AG04450 (cell line): Measurements from ENCODE around the gene CIP2A. TPM values are rescaled to one million over a fixed set of nuclear protein-coding genes. Genes with fewer than 3 reads are reported as not detected.

Experiments used
- CTCF ChIA-PET: fragments of 300-600, 350-600 bp; formaldehyde crosslinking; extraction: SDS; loops from one replicate; lab custom pipeline; 2022; ENCODE audit warnings: antibody characterized with exemption, inconsistent platforms; lab: Charles Lee
- POLR2A ChIA-PET: fragments of 350-600 bp; formaldehyde crosslinking; extraction: SDS; loops from one replicate; lab custom pipeline; 2021; ENCODE audit warnings: antibody characterized with exemption, inconsistent platforms; lab: Yijun Ruan, JAX
- DNase-seq: peaks from one replicate; pipeline ENCODE4 v3.0.0-alpha.2; 2011; ENCODE audit warnings: low read depth, low spot score
- H3K27ac ChIP-seq: one replicate; pipeline ENCODE4 v1.5.1; 2012; ENCODE audit warnings: low read depth, low read length, control low read depth
- H3K27me3 ChIP-seq: one replicate; pipeline ENCODE4 v1.6.0; 2012; ENCODE audit warnings: low read length; ENCODE audit not compliant: control insufficient read depth, insufficient read depth
- H3K4me3 ChIP-seq: 2 replicates; pipeline ENCODE4 v1.5.1; 2011; ENCODE audit warnings: mild to moderate bottlenecking, low read depth, low read length, control low read depth
- H3K9me3 ChIP-seq: 2 replicates; pipeline ENCODE4 v1.5.1; 2012; ENCODE audit warnings: low read length; ENCODE audit not compliant: control insufficient read depth, insufficient read depth
- polyA plus RNA-seq: library from polyadenylated mRNA; depleted of rRNA; stranded (reverse); fragments of >200 nt; gene quantifications from 2 replicates; pipeline ENCODE4 v1.2.3, GENCODE V29; 2011
- TF ChIP-seq, protein P1 (sequence below): IDR thresholded peaks from 2 replicates; pipeline ENCODE4 v1.5.1; 2011; ENCODE audit warnings: low read depth, low read length, control low read depth, inconsistent platforms

CIP2A gene
- polyA plus RNA-seq, 1 experiment, result 6.2 TPM

GRCh38 chr3:108554913-108555571 is 34.2 kb downstream of the CIP2A start:
- TF ChIP-seq, protein P1, sequence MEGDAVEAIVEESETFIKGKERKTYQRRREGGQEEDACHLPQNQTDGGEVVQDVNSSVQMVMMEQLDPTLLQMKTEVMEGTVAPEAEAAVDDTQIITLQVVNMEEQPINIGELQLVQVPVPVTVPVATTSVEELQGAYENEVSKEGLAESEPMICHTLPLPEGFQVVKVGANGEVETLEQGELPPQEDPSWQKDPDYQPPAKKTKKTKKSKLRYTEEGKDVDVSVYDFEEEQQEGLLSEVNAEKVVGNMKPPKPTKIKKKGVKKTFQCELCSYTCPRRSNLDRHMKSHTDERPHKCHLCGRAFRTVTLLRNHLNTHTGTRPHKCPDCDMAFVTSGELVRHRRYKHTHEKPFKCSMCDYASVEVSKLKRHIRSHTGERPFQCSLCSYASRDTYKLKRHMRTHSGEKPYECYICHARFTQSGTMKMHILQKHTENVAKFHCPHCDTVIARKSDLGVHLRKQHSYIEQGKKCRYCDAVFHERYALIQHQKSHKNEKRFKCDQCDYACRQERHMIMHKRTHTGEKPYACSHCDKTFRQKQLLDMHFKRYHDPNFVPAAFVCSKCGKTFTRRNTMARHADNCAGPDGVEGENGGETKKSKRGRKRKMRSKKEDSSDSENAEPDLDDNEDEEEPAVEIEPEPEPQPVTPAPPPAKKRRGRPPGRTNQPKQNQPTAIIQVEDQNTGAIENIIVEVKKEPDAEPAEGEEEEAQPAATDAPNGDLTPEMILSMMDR, result no peak
- H3K27ac ChIP-seq, result no peak overlapping the region

DNA sequence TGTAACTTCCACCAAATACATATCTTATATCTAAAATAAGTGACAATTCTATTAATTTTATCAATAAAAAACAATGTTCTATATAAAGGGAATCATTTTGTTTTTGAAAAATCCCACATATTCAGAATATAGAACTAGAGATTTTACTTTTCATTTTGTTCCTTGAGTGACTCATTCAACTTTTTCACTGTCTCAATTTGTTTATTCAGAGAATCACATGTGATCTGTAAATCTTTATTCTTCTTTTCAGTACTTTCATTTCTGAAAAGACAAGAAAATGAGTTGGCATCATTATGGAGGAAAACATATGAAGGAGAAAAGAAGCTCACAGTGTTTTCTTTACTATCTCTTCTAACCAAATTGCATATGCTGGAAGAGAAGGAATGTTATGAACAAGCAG is 35.0 kb downstream of the CIP2A start:
- Histone ChIP-seq H3K27ac (no peak overlapping the region), H3K4me3 (no peak overlapping the region), H3K27me3 (no peaks in the 10 kb centered on the region), H3K9me3 (no peaks in the 10 kb centered on the region)
- ChIA-PET CTCF (interaction anchor here (1.0 to 5.1 kb wide), 7 partner anchors 8 to 360 kb away, joined by 3 to 193 read pairs (median 5); no protein-coding TSS in a partner anchor), POLR2A (no interaction called here)
- no peak for DNase-seq
- TF ChIP-seq, protein P1, result no peak

More at GRCh38 chr3:108554913-108555571, 34.2 kb downstream of the CIP2A start:
- ChIA-PET POLR2A (no interaction called here), CTCF (interaction anchor here (0.6 to 5.1 kb wide), 7 partner anchors 8 to 627 kb away, joined by 3 to 193 read pairs (median 3); no protein-coding TSS in a partner anchor)
- no peak overlapping the region for H3K4me3 ChIP-seq
- no peaks in the 10 kb centered on the region for H3K9me3 ChIP-seq
- DNase-seq, result no peak
- no peaks in the 10 kb centered on the region for H3K27me3 ChIP-seq

DNA sequence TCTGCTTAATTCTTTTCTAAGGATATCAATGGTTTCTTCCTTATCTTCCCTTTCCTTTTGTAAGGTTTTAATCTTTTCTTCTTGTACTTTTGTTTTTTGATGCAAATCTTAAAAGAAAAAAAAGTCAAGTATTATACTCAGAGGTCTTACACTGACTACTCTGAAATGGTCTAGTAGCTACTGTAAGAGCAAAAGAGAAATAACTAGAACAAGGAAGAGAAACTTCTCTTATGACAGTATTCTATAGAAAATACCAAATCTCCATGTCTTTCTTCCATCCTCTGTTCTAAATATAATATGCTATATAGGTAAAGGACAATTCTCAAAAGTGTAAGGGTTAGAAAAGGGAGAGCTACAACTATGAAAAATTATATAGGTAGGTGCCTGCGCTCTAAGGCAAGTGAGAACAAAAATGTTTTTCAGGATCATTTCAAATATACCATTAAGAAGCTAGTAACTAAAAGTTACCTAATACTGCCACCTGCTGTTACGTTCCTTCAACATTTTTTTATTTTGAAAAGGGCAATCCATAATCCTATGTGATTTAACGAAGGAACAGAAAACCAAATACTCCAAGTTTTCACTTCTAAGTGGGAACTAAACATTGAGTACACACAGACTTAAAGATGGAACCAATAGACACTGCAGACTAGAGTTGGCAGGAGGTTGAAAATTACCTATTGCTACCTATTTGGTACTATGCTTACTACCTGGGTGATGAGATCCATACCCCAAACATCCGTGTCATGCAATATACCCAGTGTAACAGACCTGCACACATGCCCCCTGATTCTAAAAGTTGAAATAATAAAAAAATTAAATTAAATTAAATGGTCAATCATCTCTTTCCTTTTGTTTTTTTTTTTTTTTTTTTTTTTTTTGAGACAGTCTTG is 36.7 kb downstream of the CIP2A start:
- ChIA-PET POLR2A (no interaction called here), CTCF (interaction anchor here (0.5 to 5.1 kb wide), 45 partner anchors 9 to 1316 kb away, joined by 3 to 193 read pairs (median 5); partner anchors contain the start of genes CIP2A and DZIP3)
- H3K27me3 ChIP-seq, result no peaks in the 10 kb centered on the region
- peak; percentile 4 for DNase-seq
- no peak overlapping the region for H3K27ac ChIP-seq
- H3K9me3 ChIP-seq, result no peaks in the 10 kb centered on the region
- no peak overlapping the region for H3K4me3 ChIP-seq
- TF ChIP-seq, protein P1, result peak; percentile 53

- H3K27ac ChIP-seq, result no peak overlapping the region
- DNase-seq, result no peak
- H3K9me3 ChIP-seq, result no peaks in the 10 kb centered on the region
- no peak overlapping the region for H3K4me3 ChIP-seq
- CTCF ChIA-PET, result no interaction called here
- TF ChIP-seq, protein P1, result no peak
- POLR2A ChIA-PET, result no interaction called here
- H3K27me3 ChIP-seq, result no peaks in the 10 kb centered on the region
These were observed 40.4 kb downstream of the CIP2A start for GRCh38 chr3:108548886-108549285.
